Raji (cell line): Measurements from ENCODE around the gene LRP1B.

Experiments
- POLR2A ChIP-seq: IDR thresholded peaks from 2 replicates; pipeline ENCODE4 v1.6.1; 2011; ENCODE audit warnings: low read depth, low read length, control low read depth; ENCODE audit not compliant: insufficient read depth

The LRP1B gene

DNA sequence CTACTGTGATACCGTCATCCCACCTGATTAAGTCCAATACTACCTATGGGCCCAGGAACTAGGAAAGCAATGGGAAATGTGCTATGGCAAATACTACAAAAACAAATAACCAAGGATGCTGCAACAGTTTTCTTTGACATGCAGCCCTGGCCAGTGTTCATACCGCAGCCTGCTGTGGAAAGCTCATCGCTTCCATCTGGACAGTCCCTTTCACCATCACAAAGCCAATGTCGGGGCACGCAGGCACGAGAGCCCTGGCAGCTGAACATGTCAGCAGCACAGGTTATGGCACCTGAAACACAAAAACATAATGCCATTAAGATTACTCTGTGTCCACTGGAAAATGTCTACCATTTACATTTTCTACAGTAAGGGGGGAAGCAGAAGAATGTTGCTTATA is 1621.1 kb downstream of the LRP1B start:
- no peak for TF ChIP-seq POLR2A

- TF ChIP-seq POLR2A = no peak
Measured at GRCh38 chr2:140508756-140509155, 1622.1 kb downstream of the LRP1B start.

GRCh38 chr2:140506606-140507005 is 1624.2 kb downstream of the LRP1B start:
- TF ChIP-seq POLR2A = no peak

DNA sequence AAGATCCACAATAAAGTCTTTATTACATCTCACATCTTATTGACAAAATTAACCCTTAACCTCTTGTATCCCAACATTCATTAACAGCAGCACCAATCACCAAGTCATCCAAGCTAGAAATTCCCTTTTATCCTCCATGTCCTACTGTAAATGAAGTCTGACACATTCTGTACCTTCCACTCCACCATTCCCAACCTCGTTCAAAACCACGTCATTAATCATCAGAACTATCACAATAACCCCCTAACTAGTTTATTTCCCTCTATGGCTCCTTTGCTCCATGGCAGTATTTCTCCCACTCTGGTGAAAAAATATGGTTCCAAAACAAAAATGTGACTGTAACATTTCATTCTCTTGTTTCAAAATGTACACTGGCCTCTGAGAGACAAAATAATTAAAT is 1626.2 kb downstream of the LRP1B start:
- TF ChIP-seq POLR2A = no peak

DNA sequence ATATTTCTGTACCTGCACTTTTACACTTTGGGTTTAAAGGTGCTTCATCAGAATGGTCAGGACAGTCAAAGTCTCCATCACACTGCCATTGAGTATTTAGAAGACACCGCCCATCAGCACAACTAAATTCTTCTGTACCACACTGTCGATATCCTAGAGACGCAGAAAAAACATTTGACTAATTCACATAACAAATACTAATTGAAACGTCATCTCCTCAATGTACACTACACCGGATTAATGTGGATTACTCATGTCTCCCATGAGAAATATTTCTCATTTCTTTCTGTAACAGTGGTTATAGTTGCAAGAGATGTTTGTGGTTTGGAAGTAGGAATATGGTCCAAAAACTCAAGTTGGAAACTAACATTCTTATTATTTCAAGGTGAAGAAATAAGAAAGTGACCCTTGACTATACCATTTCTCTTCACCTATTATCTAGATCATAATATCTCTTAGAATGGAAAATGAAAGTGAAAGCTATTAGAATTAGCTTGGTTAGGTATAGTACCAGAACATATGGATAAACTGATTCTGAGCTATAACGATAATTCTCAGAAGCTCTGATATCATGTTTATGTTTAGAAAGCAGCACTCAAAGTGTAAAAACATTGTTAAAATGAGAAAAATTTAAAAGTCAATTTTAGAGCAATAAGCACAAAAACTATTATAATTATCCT is 1627.7 kb downstream of the LRP1B start:
- TF ChIP-seq POLR2A = no peak

- TF ChIP-seq POLR2A = no peak
Measured at GRCh38 chr2:140498360-140498759, 1632.5 kb downstream of the LRP1B start.

- no peak for TF ChIP-seq POLR2A
Measured at GRCh38 chr2:140496714-140497113, 1634.1 kb downstream of the LRP1B start.

GRCh38 chr2:140491876-140492275 is 1638.9 kb downstream of the LRP1B start:
- TF ChIP-seq POLR2A = no peak

DNA sequence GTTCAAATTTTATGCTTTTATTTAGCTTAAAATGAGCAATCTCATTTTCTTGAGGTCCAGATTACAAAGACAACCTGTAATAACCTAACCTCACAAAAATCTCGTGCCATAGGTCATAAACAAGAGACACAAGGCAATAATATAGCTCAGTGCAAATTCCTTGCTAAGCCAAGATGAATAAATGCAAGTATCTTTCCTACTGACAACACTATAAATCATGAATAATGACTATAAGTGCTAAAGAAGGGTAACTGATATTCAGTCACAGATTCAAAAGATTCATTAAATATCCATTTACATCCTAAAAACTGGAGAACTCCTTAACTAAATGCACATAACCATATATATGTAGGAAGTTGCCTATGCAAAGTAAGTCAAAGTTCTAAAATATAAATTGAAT is 1641.6 kb downstream of the LRP1B start:
- TF ChIP-seq POLR2A = no peak

GRCh38 chr2:140481136-140481535 is 1649.7 kb downstream of the LRP1B start:
- no peak for TF ChIP-seq POLR2A

GRCh38 chr2:140473851-140474250 is 1657.0 kb downstream of the LRP1B start:
- no peak for TF ChIP-seq POLR2A

- no peak for TF ChIP-seq POLR2A
Measured at GRCh38 chr2:140472676-140473075, 1658.1 kb downstream of the LRP1B start.

DNA sequence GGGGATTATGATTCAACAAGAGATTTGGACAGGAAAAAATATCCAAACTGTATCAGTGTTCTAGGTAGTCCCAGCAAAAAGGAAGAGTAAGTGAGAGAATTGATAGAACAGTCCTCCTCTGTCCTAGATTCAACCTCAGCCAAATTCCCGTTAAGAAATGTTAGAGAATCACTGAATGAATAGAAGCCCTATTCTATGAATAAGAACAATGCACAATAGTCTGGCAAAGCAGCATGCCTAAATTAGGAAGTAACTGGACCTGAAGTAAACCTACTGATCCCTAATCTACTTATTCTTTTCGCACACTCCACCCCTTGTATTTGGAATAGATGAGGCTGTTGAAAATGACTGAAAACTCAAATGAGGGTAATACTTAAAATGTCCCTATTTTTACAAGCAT is 1665.5 kb downstream of the LRP1B start:
- TF ChIP-seq POLR2A = no peak

DNA sequence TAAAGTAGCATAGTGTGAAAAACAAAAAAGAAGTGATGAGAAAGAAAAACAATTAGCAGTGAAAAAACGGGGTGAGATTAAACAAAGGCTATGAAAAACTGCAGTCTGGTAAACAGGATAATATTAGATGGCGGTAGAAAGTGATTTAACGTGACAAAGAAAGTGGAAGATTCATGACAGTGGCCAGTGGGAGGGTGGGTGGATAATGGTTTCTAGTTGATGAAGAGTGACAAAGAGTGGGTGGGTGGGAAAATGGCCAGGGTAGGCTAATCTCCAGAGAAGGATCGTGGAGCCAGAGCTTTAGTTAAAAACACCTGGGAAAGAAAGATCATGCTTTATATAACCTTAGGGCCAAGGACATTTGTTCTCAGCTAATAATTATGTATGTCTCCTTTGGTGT is 1667.8 kb downstream of the LRP1B start:
- TF ChIP-seq POLR2A = no peak

DNA sequence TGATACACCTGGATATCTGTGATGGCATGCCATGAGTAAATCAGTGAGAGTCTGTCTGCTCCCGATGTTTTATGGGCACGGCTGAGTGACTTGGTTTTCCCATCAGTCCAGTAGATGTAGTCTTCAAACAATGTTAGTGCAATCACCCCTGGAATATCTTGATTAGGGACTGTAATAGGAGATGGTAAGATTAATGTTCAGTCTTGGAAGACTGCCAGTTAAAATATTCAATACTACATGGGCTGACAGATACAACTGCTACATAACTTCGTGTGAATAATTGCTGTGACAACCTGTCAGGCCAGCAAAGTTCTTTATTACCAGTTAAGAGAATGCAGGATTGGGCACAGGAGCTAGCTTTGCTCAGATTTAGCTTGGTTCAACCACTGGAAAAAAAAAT is 1673.3 kb downstream of the LRP1B start:
- no peak for TF ChIP-seq POLR2A

DNA sequence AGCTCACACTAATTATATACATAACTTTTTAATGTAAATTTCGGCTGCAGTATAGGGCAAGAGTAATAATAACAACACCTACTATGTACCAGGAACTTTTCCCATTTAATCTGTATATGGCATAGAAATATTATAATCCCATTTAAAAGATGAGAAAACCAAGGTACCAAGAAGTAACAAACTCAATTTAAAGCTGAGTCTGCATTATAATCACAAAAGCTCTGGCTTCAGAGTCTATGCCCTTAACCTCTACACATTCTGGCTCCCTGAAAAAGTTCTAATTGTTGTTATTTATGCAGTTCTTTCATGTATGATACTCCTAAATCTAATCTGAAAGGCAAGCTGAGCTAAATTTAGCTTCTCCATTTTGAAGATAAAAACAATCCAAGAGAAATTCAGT is 1675.5 kb downstream of the LRP1B start:
- TF ChIP-seq POLR2A = no peak

GRCh38 chr2:140454717-140455116 is 1676.1 kb downstream of the LRP1B start:
- no peak for TF ChIP-seq POLR2A

DNA sequence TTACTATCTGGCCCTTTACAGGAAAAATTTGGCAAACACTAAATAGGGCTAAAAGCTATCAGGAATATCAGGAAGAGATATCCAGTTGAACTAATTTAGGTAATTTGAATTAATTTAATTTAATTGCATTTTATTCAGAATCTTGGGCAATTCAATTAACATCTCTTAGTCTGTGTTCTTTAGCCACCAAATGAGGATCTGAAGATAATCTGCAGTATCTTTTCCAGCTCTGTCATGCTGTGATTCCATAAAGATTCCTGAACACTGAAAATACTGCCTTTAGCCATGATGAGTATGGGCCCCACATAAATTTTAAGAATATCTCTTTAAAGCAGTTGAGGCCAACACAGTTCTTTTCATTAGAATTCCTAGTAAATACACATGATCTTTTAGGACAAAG is 1679.5 kb downstream of the LRP1B start:
- no peak for TF ChIP-seq POLR2A

DNA sequence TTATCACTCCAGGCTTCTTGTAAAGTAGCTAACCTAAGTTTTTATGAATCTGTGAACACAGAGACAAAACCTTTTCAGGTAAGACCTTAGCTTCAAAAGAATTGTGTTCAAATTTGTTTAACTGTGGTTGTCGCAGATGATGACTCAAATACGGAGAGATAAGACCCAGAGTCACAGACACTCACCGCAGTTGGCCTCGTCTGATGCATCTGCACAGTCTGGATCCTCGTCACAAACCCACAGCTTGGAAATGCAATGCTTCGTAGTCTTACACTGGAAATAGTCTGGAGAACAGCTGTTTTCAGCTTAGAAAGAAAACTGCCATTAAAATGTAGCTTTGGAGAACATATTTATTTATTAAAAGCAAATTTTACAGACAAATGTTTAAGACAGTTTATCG is 1688.5 kb downstream of the LRP1B start:
- TF ChIP-seq POLR2A = no peak
